HG02588 (cell line): Measurements from ENCODE around the gene ARPC4.
A peak's percentile ranks its signal among the peaks of the same experiment; 100 is the strongest.

Experiments used
- ATAC-seq: cut with Tn5 transposase; IDR thresholded peaks from one replicate; pipeline ENCODE4 v1.9.1; 2021; ENCODE audit warnings: mild to moderate bottlenecking, moderate library complexity; ENCODE audit not compliant: unreplicated experiment

ARPC4 gene

DNA sequence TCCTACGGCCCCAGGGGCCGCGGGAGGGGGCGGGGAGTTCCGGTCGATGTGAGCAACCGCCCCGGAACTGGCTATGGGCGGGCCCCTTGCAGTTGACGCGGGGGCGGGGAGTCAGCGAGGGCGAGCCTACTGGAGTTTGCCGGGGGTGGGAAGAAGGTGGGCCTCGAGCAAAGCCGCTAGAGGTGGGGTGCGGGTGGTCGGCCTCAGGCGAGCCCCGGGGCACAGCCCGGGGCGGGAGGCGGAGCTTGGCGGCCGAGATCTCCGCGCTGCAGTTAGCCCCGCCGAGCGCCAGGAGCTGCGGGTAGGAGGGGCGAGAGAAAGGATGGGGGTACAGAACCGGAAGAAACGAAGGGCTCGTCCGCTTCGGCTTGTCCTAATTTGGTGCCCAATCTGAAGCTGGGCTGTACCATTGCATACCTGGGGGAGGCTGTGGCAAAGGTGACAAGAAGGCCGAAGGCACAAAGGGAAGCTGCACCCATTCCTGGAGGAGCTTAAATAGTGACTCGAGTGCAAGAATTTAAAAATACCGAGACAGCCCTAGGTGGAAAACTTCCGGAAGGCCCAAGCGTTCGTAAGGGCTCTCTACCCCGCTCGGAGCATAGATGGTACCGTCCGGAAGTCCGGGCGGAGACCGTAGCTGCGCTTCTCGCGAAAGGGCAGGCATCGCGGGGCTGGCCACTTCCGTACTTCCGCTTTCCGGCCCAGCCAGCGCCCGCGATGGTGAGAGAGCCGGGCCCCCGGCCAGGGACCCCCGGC lies at the start of gene ARPC4, which contains the start of gene TADA3:
TSS of gene ARPC4 (plus strand) at position 678 of the 756 bp plus-strand sequence. CDS start at position 718, 40 bp downstream.
TSS of gene TADA3 (minus strand) at position 69 of the 756 bp plus-strand sequence. CDS start 1,007 bp downstream, outside the sequence.
- peak; percentile 80 for ATAC-seq

DNA sequence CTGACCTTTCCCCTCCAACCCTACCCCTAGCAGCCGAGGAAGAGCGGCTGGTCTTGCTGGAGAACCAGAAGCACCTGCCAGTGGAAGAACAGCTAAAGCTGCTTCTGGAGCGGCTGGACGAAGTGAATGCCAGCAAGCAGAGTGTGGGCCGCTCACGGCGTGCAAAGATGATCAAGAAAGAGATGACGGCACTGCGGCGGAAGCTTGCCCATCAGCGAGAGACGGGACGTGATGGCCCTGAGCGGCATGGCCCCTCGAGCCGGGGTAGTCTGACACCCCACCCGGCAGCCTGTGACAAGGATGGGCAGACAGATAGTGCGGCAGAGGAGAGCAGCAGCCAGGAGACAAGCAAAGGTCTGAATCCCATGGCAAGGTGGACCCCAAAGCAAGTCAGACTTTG lies 49.3 kb upstream of the ARPC4 start:
- ATAC-seq: no peak

DNA sequence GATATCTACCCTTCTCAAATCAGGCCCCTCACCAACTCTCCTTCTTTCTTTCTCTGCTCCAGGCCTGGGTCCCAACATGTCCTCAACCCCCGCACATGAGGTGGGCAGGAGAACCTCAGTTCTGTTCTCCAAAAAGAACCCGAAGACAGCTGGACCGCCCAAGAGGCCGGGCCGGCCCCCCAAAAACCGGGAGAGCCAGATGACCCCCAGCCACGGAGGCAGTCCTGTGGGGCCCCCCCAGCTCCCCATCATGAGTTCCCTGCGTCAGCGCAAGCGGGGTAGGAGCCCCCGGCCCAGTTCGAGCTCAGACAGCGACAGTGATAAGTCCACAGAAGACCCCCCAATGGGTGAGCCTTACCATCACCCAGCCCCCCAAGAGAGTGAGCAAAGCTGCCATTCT lies 48.7 kb upstream of the ARPC4 start:
- no peak for ATAC-seq

DNA sequence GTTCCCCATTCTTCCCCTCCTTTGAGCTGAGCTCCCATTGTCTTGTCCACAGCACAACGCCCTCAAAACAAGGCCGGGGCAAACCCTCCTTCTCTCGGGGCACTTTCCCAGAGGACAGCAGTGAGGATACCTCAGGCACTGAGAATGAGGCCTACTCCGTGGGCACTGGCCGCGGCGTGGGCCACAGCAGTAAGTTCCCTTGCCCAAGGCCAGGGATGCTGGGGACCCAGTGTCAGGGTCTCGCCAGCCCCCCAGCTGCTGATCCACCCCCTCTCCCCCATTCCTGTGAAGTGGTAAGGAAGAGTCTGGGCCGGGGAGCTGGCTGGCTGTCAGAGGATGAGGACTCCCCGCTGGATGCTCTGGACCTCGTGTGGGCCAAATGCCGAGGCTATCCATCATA lies 47.4 kb upstream of the ARPC4 start:
- no peak for ATAC-seq

DNA sequence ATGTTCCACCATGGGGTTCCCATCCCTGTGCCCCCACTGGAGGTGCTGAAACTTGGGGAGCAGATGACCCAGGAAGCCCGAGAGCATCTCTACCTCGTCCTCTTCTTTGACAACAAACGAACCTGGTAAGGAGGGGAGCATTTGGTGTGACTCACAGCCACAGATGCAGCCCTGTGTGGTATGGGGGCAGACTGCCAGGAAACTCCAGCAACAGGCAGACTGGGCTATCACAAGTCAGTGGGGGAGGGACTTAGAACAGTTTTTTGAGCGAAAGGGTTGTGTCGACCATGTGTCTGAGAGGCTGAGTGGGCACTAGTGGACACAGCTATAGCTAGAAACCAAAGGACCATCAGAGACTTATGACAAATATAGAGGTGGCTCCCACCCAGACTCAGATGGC lies 46.6 kb upstream of the ARPC4 start:
- no peak for ATAC-seq

DNA sequence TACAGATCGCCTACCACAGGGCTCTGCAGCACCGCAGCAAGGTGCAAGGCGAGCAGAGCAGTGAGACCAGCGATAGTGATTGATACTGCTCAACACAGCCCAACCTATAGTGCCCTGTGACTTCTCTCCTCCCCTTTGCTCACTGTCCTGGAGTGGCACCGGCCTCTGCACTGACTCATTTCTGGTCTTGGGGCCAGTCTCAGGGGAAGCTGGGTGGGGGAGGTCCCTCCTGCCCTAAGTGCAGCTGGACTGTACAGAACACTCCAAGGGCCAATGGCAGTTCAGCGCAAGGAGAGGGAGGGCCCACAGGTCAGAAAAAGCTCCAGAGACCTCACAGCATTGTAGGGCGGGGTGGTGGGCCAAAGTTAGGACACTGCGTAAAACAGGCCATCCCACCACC lies 45.6 kb upstream of the ARPC4 start:
- ATAC-seq: no peak

DNA sequence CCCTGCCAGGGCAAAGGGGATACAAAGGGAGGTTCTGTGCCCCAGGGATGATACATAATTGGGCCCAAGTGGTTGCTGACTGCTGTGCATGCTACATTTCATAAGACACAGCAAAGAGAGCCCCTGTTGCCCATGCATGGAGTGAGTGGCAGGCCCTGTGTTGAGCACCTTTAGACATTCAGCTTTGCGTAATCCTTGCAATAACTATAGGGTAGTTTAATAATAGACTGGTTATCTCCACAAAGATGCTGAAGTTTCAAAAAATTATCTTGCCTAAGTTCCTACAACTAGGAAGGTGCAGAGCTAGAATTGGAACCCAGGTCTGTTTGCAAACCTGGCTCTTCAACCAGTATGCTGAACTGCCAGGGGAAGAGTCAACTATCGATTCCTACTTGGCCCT lies 44.9 kb upstream of the ARPC4 start:
- ATAC-seq: no peak

DNA sequence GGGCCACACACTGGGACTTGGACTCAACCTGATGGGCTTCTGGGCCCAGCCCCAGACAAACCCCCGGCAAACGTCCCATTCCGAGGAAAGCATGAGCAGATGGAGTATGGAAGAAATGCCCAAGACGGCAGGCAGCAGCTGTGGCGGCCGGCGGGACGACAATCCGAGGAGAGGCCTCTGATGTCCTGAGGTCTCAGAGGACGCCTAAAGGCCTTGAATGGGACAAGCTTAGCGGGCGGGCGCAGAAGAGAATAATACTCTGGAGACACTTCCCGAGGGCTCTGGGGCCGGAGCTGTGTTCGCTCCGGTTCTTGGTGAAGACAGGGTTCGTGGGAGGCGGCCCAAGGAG lies 43.6 kb upstream of the ARPC4 start:
- ATAC-seq: no peak

DNA sequence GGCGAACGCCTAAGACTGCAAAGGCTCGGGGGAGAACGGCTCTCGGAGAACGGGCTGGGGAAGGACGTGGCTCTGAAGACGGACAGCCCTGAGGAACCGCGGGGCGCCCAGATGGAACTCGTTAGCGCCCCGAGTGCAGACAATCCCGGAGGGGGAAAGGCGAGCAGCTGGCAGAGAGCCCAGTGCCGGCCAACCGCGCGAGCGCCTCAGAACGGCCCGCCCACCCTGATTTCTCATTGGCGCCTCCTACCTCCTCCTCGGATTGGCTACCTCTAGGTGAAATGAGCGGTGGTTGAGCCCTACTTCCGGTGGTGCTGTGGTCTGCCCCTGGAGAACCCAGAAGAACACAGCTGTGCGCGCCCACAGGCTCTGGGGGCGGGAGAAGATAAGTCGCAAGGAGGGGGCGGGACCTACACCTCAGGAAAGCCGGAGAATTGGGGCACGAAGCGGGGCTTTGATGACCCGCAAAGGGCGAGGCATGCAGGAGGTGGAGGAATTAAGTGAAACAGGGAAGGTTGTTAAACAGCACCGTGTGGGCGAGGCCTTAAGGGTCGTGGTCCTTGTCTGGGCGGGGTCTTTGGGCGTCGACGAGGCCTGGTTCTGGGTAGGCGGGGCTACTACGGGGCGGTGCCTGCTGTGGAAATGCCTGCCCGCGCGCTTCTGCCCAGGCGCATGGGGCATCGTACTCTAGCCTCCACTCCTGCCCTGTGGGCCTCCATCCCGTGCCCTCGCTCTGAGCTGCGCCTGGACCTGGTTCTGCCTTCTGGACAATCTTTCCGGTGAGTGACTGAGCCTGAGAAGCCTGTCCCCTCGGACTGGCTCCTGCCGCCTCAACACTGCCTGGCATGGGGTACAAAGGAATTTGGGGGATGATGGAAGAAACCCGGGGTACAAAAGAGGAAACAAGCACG lies 43.0 kb upstream of the ARPC4 start, which contains the start of gene OGG1:
TSS of gene OGG1 (plus strand) at position 308 of the 911 bp plus-strand sequence. CDS start at position 643, 335 bp downstream.
- peak; percentile 89 for ATAC-seq

DNA sequence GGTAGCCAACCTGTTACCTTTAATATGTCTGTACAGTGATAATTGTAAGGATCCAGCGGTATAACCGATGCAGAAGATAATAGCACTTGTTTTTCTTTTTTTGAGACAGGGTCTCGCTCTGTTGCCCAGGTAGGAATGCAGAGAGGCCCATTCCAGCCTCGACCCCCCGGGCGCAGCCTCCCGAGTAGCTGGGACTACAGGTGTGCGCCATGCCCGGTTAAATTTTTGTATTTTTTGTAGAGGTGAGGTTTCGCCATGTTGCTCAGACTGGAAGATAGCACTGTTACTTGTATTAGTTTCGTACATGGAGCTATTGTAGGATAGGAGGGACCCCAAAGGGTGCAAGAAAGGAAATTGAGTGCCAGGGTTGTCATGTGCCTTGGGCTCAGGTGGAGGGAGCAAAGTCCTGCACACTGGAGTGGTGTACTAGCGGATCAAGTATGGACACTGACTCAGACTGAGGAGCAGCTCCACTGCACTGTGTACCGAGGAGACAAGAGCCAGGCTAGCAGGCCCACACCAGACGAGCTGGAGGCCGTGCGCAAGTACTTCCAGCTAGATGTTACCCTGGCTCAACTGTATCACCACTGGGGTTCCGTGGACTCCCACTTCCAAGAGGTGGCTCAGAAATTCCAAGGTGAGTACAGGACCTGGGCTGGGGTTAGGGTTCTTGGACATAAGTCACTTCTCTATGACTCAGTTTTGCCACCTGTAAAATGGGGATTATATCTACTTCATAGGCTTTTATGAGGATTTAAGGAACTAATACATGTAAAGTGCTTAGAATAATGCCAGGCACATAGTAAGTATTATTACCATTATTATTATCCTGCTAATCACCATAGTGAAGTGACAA lies 42.1 kb upstream of the ARPC4 start:
- no peak for ATAC-seq

DNA sequence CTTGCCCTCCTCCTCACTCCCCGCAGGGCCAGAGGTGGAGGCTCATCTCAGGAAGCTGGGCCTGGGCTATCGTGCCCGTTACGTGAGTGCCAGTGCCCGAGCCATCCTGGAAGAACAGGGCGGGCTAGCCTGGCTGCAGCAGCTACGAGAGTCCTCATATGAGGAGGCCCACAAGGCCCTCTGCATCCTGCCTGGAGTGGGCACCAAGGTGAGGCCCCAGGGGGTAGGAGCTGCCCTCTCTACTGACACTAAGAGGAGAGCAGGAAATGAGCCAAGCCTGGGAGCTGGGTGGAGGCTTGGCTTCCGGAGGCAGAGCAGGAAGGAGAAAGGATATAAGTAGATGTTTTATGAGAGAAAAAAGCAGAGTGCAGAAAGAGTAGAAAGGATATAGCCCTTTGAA lies 38.2 kb upstream of the ARPC4 start:
- ATAC-seq: no peak

DNA sequence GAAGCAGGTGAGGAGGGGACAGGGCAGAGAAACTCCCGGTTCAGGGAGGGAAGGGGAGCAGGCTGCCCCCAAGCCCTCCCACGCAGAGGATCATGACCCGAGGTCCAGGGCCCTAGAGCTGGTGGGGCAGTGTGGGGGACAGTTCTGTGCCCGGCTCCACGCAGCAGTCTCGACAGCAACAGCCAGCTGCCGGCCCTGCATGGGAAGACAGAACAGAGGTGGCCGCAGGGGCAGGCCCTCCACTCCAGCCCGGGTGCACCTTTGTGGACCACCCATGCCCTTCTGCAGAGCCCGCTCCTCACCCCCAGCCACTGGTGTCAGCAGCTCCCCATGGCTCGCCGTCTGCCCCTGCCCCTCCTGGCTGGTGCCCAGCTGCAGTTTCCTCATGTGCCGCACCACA lies 35.5 kb upstream of the ARPC4 start:
- ATAC-seq: no peak

DNA sequence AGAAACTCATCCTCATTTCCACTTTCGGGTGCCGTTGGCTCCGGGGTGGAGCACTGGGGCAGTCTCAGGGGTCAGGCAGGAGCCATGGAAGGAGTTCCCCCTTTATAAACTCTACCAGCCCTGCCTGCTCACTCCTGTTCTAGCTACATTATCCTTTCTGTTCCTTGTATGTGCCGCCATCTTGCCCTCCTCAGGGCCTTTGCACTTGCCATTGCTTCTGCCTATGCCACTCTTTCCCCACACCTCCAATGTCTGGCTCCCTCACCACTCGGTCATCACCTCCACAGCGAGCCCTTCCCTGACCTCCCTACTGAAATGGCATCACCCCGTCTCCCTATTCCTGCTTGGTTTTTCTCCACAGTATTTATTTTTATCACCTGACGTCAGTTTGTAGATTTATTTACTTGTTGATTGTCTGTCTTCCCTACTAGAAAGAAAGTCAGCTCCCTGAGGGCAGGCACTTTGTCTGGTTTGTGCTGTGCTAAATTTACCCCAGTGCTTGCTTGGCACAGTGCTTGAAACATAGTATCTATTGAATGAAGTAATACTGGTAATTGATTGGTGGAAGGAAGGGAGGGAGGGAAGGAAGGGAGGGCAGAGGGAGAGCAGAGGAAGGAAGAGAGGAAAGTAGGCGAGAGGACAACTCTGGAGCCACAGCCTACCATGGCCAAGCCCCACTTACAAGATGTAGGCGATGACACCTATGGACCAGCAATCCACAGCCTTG lies 31.9 kb upstream of the ARPC4 start:
- no peak for ATAC-seq

DNA sequence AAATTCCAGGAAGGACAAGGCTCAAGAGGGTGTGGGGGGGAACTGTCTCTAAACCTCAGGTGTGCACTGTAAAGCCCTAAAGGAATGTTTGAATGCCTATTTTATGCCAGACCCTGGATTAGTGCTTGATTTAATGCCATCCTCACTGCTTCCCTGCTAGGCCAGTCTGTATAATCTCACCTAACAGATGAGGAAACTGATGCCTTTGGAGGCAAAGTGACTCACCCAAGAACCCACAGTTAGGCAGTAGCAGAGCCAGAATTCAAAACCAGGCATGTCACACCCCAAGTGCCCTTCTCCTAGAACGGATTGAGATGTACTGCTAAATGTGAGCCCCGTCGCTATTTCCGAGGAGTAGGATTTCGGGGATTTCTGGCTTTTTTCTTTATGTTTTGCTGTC lies 31.0 kb upstream of the ARPC4 start:
- no peak for ATAC-seq

DNA sequence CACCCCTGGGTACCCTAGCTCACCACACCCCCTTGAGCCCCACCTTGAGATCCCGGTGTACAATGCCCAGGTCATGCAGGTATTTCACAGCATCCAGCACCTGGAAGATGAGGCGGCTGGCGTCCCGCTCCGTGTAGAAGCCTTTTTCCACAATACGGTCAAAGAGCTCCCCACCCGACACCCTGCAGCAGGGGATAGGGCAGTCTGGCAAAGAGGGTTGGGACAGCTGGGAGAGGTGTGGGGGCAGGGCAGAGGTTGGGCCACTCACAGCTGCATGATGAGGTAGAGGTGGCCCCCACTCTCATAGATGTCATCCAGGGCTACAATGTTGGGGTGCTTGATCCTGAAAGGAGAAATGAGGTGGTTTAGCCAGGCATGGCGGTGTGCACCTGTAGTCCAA lies 30.0 kb upstream of the ARPC4 start:
- no peak for ATAC-seq

DNA sequence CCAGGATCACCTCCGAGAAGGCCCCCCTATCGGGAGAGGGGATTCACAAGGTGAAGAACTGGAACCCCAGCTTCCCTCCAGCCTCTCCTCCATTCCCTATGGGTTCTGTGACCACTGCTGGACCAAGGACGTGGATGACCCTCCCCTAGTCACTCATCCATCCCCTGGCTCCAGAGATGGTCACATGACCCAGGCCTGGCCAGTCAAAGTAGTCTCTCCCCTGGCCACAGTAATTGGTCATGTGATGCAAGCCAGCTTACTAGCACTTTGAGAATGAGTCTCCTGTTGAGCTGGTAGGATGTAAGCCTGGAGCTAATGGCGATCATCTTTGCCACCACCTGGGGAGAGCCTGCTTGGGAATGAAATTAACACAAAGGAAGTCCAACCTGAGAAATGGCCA lies 27.0 kb upstream of the ARPC4 start:
- ATAC-seq: no peak

DNA sequence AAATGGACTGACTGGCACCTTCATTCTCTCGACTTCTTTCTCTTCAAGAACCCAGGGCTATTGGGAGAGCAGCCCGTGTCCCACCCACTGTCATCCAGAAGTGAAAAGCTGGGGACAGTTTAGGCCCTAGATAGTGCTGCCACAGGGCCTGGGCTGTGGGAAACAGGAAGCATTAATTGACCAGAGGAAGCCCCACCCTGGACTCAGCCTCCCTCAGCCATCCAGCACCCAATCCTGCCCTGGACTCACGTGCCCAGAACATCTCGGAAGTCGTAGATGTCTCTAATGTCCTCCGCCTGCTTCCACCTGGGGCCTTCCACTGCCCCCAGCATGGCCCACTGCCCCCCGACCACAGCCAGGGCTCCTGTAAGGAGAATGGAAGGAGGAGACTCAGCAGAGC lies 25.5 kb upstream of the ARPC4 start:
- no peak for ATAC-seq

DNA sequence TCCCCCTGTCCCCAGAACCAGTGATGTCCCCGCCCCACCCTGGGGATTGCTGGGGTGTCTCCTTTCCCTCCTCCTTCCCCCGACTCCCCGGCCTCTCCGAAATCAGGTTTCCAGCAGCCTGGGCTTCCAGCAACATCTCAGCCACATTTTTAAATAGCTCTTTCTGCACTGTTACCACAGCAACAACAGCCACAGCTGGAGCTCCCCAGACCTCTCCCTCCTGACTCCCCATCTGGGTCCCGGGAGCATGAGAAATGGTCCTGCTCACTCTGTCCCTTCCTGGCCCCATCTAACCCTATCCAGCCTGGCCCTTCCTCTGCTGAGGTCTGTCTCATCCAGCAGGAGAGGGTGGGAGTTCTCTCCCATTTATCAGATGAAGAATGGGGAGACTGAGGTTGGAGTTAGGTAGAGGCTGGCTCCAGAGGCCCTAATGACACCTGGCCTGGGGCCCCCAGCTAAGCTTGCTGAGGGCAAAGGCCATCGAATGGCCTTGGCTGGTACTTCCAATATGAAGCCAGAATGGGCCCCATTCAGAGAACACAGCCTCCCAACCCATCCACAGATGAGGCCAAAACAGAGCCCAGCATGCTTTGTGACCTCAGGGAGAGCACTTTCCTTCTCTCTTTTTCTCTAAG lies 24.6 kb upstream of the ARPC4 start:
- ATAC-seq: no peak

DNA sequence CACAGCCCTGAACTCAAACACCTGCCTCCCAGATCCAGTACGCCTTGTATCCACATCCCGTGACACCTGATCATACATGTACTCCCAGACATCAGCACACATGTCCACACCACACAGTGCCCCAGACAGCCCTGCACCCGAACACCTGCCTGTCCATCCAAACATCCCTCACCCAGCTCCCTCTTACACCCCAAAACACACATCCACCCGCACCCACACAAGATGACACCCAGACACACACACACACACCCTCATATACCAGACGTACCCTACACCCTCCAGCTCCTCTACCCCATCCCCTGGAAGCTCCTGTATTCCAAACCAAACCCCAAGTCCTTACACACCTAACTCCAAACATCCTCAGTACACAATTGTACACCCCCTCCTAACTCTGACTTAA lies 23.9 kb upstream of the ARPC4 start:
- no peak for ATAC-seq
